ENCODE data around the gene FPR2. TPM values are rescaled to one million over a fixed set of nuclear protein-coding genes. Genes with fewer than 3 reads are reported as not detected.
A peak's percentile ranks its signal among the peaks of the same experiment; 100 is the strongest.

FPR2 gene
- total and polyA plus RNA-seq, 9 of the 15 experiments (the other 6 are each of a cell fraction or from before 2014, with no cell fraction given): 0.03 to 0.15 (median 0.07) TPM; not detected in 6

DNA sequence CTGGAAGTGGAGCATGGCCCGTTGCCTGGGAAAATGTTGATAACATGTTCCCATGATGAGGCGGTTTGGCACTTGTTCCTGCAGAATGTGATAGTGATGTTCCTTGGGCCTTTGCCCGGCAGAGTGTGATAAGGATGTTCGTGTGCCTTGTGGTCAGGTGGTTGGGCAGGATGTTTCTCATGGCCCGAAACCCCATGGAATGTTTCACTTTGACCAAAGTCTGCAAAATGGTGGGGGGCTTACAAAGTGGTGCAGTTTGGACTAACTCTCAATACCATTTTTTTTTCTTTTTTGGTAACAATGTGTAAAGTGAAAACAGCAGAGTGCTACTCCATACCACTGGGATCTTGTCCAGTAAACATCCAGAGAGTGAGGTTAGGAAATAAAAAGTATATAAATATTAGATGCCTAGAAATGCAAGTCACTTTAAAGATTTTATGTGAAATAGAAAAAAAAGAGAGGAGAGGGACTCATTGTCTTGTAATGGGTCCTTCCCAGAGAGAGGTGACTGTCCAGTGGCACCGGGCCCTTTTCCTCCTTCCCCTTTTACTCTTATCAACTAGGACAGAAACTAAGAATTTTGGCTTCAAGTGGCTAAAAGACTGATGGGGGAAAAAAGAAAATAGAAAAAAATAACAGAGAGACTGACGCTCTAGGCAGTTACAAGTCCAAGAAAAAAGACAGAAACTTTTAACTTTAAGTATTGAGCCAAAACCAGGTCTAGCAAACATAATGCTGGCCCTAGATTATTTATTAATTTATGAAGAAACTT is 39.7 kb downstream of the FPR2 start (continued):
- no peak for TF ChIP-seq RBM14 (IDR thresholded peaks at IDR 0.05; ENCODE audit: borderline replicate concordance, insufficient read depth, low read depth, low read length)
- TF ChIP-seq NFE2L1 (tag; IDR thresholded peaks at IDR 0.05; ENCODE audit: borderline replicate concordance, low read depth): 0 out of 2 replicates have a peak, but pooled peaks have one; percentile 7
- TF ChIP-seq CBX1 (IDR thresholded peaks at IDR 0.05; ENCODE audit: low read depth): no peak
- no peak for TF ChIP-seq DIDO1 (tag; IDR thresholded peaks at IDR 0.05; ENCODE audit: low read depth)
- TF ChIP-seq NONO (IDR thresholded peaks at IDR 0.05; ENCODE audit: low read depth in 2 of 2, low read length in 1 of 2): peak in 1 of 2 experiments; percentile 56; a peak in 1 of 4 replicates
- TF ChIP-seq KAT8 (IDR thresholded peaks at IDR 0.05; ENCODE audit: low read depth): no peak
- TF ChIP-seq, protein P1, sequence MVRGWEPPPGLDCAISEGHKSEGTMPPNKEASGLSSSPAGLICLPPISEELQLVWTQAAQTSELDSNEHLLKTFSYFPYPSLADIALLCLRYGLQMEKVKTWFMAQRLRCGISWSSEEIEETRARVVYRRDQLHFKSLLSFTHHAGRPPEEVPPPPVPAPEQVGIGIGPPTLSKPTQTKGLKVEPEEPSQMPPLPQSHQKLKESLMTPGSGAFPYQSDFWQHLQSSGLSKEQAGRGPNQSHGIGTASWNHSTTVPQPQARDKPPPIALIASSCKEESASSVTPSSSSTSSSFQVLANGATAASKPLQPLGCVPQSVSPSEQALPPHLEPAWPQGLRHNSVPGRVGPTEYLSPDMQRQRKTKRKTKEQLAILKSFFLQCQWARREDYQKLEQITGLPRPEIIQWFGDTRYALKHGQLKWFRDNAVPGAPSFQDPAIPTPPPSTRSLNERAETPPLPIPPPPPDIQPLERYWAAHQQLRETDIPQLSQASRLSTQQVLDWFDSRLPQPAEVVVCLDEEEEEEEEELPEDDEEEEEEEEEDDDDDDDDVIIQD (CRISPR knock-in tag; IDR thresholded peaks at IDR 0.05): peak; percentile 93
- no peak for TF ChIP-seq MXI1 (IDR thresholded peaks at IDR 0.05; ENCODE audit: low read depth, low read length)
- TF ChIP-seq, protein P2, sequence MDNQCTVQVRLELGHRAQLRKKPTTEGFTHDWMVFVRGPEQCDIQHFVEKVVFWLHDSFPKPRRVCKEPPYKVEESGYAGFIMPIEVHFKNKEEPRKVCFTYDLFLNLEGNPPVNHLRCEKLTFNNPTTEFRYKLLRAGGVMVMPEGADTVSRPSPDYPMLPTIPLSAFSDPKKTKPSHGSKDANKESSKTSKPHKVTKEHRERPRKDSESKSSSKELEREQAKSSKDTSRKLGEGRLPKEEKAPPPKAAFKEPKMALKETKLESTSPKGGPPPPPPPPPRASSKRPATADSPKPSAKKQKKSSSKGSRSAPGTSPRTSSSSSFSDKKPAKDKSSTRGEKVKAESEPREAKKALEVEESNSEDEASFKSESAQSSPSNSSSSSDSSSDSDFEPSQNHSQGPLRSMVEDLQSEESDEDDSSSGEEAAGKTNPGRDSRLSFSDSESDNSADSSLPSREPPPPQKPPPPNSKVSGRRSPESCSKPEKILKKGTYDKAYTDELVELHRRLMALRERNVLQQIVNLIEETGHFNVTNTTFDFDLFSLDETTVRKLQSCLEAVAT (IDR thresholded peaks at IDR 0.05): peak in 1 of 2 experiments; percentile 93; a peak in 2 of 4 replicates
- TF ChIP-seq, protein P3, sequence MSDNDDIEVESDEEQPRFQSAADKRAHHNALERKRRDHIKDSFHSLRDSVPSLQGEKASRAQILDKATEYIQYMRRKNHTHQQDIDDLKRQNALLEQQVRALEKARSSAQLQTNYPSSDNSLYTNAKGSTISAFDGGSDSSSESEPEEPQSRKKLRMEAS (CRISPR knock-in tag; IDR thresholded peaks at IDR 0.05): peak; percentile 82
- TF ChIP-seq, protein P4, sequence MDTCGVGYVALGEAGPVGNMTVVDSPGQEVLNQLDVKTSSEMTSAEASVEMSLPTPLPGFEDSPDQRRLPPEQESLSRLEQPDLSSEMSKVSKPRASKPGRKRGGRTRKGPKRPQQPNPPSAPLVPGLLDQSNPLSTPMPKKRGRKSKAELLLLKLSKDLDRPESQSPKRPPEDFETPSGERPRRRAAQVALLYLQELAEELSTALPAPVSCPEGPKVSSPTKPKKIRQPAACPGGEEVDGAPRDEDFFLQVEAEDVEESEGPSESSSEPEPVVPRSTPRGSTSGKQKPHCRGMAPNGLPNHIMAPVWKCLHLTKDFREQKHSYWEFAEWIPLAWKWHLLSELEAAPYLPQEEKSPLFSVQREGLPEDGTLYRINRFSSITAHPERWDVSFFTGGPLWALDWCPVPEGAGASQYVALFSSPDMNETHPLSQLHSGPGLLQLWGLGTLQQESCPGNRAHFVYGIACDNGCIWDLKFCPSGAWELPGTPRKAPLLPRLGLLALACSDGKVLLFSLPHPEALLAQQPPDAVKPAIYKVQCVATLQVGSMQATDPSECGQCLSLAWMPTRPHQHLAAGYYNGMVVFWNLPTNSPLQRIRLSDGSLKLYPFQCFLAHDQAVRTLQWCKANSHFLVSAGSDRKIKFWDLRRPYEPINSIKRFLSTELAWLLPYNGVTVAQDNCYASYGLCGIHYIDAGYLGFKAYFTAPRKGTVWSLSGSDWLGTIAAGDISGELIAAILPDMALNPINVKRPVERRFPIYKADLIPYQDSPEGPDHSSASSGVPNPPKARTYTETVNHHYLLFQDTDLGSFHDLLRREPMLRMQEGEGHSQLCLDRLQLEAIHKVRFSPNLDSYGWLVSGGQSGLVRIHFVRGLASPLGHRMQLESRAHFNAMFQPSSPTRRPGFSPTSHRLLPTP (IDR thresholded peaks at IDR 0.05; ENCODE audit: borderline replicate concordance, extremely low read depth, insufficient read length): no peak
- TF ChIP-seq CREBBP (IDR thresholded peaks at IDR 0.05; ENCODE audit: low read depth, low read length): no peak
- peak; percentile 35; the same call in 1 of the 2 replicates for TF ChIP-seq ZNF133 (CRISPR knock-in tag; IDR thresholded peaks at IDR 0.05)
- TF ChIP-seq, protein P5, sequence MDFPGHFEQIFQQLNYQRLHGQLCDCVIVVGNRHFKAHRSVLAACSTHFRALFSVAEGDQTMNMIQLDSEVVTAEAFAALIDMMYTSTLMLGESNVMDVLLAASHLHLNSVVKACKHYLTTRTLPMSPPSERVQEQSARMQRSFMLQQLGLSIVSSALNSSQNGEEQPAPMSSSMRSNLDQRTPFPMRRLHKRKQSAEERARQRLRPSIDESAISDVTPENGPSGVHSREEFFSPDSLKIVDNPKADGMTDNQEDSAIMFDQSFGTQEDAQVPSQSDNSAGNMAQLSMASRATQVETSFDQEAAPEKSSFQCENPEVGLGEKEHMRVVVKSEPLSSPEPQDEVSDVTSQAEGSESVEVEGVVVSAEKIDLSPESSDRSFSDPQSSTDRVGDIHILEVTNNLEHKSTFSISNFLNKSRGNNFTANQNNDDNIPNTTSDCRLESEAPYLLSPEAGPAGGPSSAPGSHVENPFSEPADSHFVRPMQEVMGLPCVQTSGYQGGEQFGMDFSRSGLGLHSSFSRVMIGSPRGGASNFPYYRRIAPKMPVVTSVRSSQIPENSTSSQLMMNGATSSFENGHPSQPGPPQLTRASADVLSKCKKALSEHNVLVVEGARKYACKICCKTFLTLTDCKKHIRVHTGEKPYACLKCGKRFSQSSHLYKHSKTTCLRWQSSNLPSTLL (IDR thresholded peaks at IDR 0.05): no peak
- no peak for TF ChIP-seq CCAR2 (IDR thresholded peaks at IDR 0.05; ENCODE audit: low read depth, low read length)
- peak; percentile 90 for TF ChIP-seq DMBX1 (CRISPR knock-in tag; IDR thresholded peaks at IDR 0.05; ENCODE audit: borderline replicate concordance)
- TF ChIP-seq MBD2 (IDR thresholded peaks at IDR 0.05; ENCODE audit: borderline replicate concordance, low read depth): peak; percentile 85; the same call in 1 of the 2 replicates
- TF ChIP-seq ZNF165 (CRISPR knock-in tag; IDR thresholded peaks at IDR 0.05; ENCODE audit: borderline replicate concordance): peak; percentile 74; the same call in 1 of the 2 replicates

Data from K562 (cell line).